Measurements from ENCODE around the gene NFATC1. TPM values are rescaled to one million over a fixed set of nuclear protein-coding genes. Genes with fewer than 3 reads are reported as not detected.

The NFATC1 gene
- total RNA-seq, 1 donor from 2014 or later = 8.1 TPM

- no peak overlapping the region for H3K4me3 Mint-ChIP-seq (ENCODE audit: unreplicated experiment)
- no peak overlapping the region for H3K27ac Mint-ChIP-seq (ENCODE audit: unreplicated experiment)
- peaks cover 2% of the 10 kb centered on the region for H3K27me3 Mint-ChIP-seq (ENCODE audit: unreplicated experiment)
- peaks cover 16% of the 10 kb centered on the region for H3K9me3 Mint-ChIP-seq (ENCODE audit: unreplicated experiment)
- peaks cover 10% of the 10 kb centered on the region for H3K4me1 Mint-ChIP-seq (ENCODE audit: unreplicated experiment)
- H3K36me3 Mint-ChIP-seq (ENCODE audit: unreplicated experiment) = peaks cover 4% of the 10 kb centered on the region
- TF ChIP-seq, protein P1, sequence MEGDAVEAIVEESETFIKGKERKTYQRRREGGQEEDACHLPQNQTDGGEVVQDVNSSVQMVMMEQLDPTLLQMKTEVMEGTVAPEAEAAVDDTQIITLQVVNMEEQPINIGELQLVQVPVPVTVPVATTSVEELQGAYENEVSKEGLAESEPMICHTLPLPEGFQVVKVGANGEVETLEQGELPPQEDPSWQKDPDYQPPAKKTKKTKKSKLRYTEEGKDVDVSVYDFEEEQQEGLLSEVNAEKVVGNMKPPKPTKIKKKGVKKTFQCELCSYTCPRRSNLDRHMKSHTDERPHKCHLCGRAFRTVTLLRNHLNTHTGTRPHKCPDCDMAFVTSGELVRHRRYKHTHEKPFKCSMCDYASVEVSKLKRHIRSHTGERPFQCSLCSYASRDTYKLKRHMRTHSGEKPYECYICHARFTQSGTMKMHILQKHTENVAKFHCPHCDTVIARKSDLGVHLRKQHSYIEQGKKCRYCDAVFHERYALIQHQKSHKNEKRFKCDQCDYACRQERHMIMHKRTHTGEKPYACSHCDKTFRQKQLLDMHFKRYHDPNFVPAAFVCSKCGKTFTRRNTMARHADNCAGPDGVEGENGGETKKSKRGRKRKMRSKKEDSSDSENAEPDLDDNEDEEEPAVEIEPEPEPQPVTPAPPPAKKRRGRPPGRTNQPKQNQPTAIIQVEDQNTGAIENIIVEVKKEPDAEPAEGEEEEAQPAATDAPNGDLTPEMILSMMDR (IDR thresholded peaks at IDR 0.05) = no peak
- peak; percentile 71 for DNase-seq (ENCODE audit: extremely low spot score, unreplicated experiment)
These were observed 179.3 kb downstream of the NFATC1 start for GRCh38 chr18:79574938-79575525.

GRCh38 chr18:79575891-79576685 is 180.4 kb downstream of the NFATC1 start:
- TF ChIP-seq, protein P1 (IDR thresholded peaks at IDR 0.05) = no peak
- H3K36me3 Mint-ChIP-seq (ENCODE audit: unreplicated experiment) = peaks cover 4% of the 10 kb centered on the region
- H3K27ac Mint-ChIP-seq (ENCODE audit: unreplicated experiment) = no peak overlapping the region
- H3K9me3 Mint-ChIP-seq (ENCODE audit: unreplicated experiment) = peaks cover 16% of the 10 kb centered on the region
- peak; percentile 82 for DNase-seq (ENCODE audit: extremely low spot score, unreplicated experiment)
- H3K4me3 Mint-ChIP-seq (ENCODE audit: unreplicated experiment) = no peak overlapping the region
- H3K27me3 Mint-ChIP-seq (ENCODE audit: unreplicated experiment) = peaks cover 2% of the 10 kb centered on the region
- peaks cover under 1% of the 10 kb centered on the region for H3K4me1 Mint-ChIP-seq (ENCODE audit: unreplicated experiment)

- H3K27ac Mint-ChIP-seq (ENCODE audit: unreplicated experiment) = no peak overlapping the region
- no peak for DNase-seq (ENCODE audit: extremely low spot score, unreplicated experiment)
- TF ChIP-seq, protein P1 (IDR thresholded peaks at IDR 0.05) = no peak
- peaks cover 4% of the 10 kb centered on the region for H3K36me3 Mint-ChIP-seq (ENCODE audit: unreplicated experiment)
- peaks cover 16% of the 10 kb centered on the region for H3K9me3 Mint-ChIP-seq (ENCODE audit: unreplicated experiment)
- H3K4me3 Mint-ChIP-seq (ENCODE audit: unreplicated experiment) = no peak overlapping the region
- no peaks in the 10 kb centered on the region for H3K4me1 Mint-ChIP-seq (ENCODE audit: unreplicated experiment)
- peaks cover 2% of the 10 kb centered on the region for H3K27me3 Mint-ChIP-seq (ENCODE audit: unreplicated experiment)
These were observed 181.1 kb downstream of the NFATC1 start for GRCh38 chr18:79576686-79577351.

DNA sequence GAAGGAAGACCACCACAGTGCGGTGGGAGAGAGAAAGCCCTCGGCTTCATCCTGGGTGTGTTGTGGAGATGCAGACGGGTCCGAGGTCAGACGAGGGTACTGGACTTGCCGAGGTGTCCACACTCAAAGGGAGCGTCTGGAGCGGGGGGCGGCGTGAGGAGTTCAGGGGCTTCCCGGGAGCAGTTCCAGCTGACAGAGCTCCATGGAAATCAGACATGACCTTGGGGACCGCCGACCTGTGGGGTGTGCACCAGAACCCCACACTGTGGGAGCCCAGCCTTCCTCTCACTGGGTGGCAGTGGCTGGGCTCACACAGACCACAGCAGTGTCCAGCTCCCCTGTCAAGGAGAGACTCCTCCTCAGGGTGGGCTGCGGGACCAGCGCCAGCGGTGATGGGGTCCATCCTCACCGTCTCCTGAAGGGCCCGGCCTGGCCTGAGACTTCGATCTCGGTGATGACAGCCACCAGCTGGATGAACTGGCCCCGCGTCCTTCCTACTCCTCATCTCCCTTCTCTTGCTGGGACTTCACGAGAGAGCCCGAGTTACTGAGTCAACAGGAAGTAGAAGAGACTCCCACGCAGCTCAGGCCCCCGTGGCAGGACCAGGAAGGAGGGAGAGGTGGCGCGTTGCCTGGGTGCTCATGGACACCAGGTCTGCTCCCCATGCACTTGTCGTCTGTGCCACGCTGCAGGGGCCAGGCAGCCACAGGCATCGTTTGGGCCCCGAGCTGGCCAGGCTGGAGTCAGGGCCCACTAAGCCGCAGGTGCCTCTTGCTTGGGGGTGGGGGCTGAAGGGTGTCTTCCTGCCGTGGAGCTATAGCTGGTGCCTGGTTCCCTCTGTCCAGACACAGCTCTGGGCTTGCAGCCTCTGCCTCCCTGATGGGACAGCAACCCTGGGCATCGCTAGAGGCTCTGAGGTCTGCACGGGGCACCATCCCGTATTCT is 182.0 kb downstream of the NFATC1 start:
- DNase-seq (ENCODE audit: extremely low spot score, unreplicated experiment) = no peak
- Mint-ChIP-seq H3K4me3 (ENCODE audit: unreplicated experiment) (no peak overlapping the region), H3K27me3 (ENCODE audit: unreplicated experiment) (peaks cover 2% of the 10 kb centered on the region), H3K27ac (ENCODE audit: unreplicated experiment) (no peak overlapping the region), H3K9me3 (ENCODE audit: unreplicated experiment) (peaks cover 10% of the 10 kb centered on the region), H3K4me1 (ENCODE audit: unreplicated experiment) (no peaks in the 10 kb centered on the region), H3K36me3 (ENCODE audit: unreplicated experiment) (no peaks in the 10 kb centered on the region)
- TF ChIP-seq, protein P1 (IDR thresholded peaks at IDR 0.05) = no peak

All from osteocyte (in vitro differentiated cells).